Measurements from ENCODE around the gene ZNF544. TPM values are rescaled to one million over a fixed set of nuclear protein-coding genes. Genes with fewer than 3 reads are reported as not detected.
A peak's percentile ranks its signal among the peaks of the same experiment; 100 is the strongest.

Gene ZNF544
- total RNA-seq, 1 donor from 2014 or later, result 20.1 TPM

- Histone ChIP-seq H3K36me3 (peaks cover 0 to 35% of the 10 kb centered on the region in 2 donors), H3K4me3 (peak overlapping the region; percentile 69 to 100), H3K27ac (peak overlapping the region; percentile 92), H3K27me3 (no peaks in the 10 kb centered on the region), H3K9me3 (peaks cover 19% of the 10 kb centered on the region), H3K4me1 (peaks cover 30% of the 10 kb centered on the region)
- TF ChIP-seq CTCF (IDR thresholded peaks at IDR 0.05) (no peak), POLR2A (IDR thresholded peaks at IDR 0.05) (no peak), POLR2AphosphoS5 (IDR thresholded peaks at IDR 0.05; ENCODE audit: insufficient read depth in 1 of 2, low read depth in 1 of 2) (no peak)
- intact Hi-C loops (cut with DNase I), result no loop called here
- no peak for DNase-seq (ENCODE audit: extremely low spot score in 2 of 2)
Measured at GRCh38 chr19:58277748-58278540, 49.2 kb downstream of the ZNF544 start.

- intact Hi-C loops (cut with DNase I), result no loop called here
- peak within 1 kb of the TSS; percentile 69 to 100 for H3K4me3 ChIP-seq
- H3K9me3 ChIP-seq, result peaks cover 15% of the 10 kb centered on the region
- peak; percentile 96 to 98 for DNase-seq (ENCODE audit: extremely low spot score in 2 of 2)
- no peaks in the 10 kb centered on the region for H3K27me3 ChIP-seq
- peak within 1 kb of the TSS; percentile 92 for H3K27ac ChIP-seq
- TF ChIP-seq POLR2AphosphoS5 (IDR thresholded peaks at IDR 0.05; ENCODE audit: insufficient read depth in 1 of 2, low read depth in 1 of 2) (peak; percentile 94), POLR2A (IDR thresholded peaks at IDR 0.05) (peak in 1 of 2 donors; percentile 28), CTCF (IDR thresholded peaks at IDR 0.05) (peak in 1 of 3 experiments; percentile 21)
- H3K4me1 ChIP-seq, result peaks cover 30% of the 10 kb centered on the region
- H3K36me3 ChIP-seq, result peaks cover 0 to 29% of the 10 kb centered on the region in 2 donors
Measured at GRCh38 chr19:58278541-58279041, 49.9 kb downstream of the ZNF544 start, which contains the start of gene ZNF8. TSS of gene ZNF8 (plus strand) at chr19:58278955. CDS start at chr19:58279082, 127 bp downstream.

GRCh38 chr19:58279042-58279924 lies 50.6 kb downstream of the ZNF544 start:
- H3K9me3 ChIP-seq, result peaks cover 9% of the 10 kb centered on the region
- peak overlapping the region; percentile 69 to 100 for H3K4me3 ChIP-seq
- no peak for TF ChIP-seq CTCF (IDR thresholded peaks at IDR 0.05)
- no peak for TF ChIP-seq POLR2A (IDR thresholded peaks at IDR 0.05)
- TF ChIP-seq POLR2AphosphoS5 (IDR thresholded peaks at IDR 0.05; ENCODE audit: insufficient read depth in 1 of 2, low read depth in 1 of 2), result peak in 1 of 2 donors; percentile 70
- H3K36me3 ChIP-seq, result peaks cover 0 to 26% of the 10 kb centered on the region in 2 donors
- DNase-seq (ENCODE audit: extremely low spot score in 2 of 2), result no peak
- H3K4me1 ChIP-seq, result peaks cover 30% of the 10 kb centered on the region
- intact Hi-C loops (cut with DNase I), result no loop called here
- H3K27me3 ChIP-seq, result no peaks in the 10 kb centered on the region
- H3K27ac ChIP-seq, result peak overlapping the region; percentile 92

- peaks cover 3% of the 10 kb centered on the region for H3K9me3 ChIP-seq
- H3K4me1 ChIP-seq, result peaks cover 30% of the 10 kb centered on the region
- intact Hi-C loops (cut with DNase I), result loop anchor here (1.0 kb wide), 1 partner anchor 28 kb away; no protein-coding TSS in a partner anchor
- H3K4me3 ChIP-seq, result peak overlapping the region; percentile 69 to 100
- no peak for DNase-seq (ENCODE audit: extremely low spot score in 2 of 2)
- TF ChIP-seq CTCF (IDR thresholded peaks at IDR 0.05) (no peak), POLR2A (IDR thresholded peaks at IDR 0.05) (no peak), POLR2AphosphoS5 (IDR thresholded peaks at IDR 0.05; ENCODE audit: insufficient read depth in 1 of 2, low read depth in 1 of 2) (no peak)
- H3K27ac ChIP-seq, result no peak overlapping the region
- H3K36me3 ChIP-seq, result peaks cover 0 to 24% of the 10 kb centered on the region in 2 donors
- no peaks in the 10 kb centered on the region for H3K27me3 ChIP-seq
Measured at GRCh38 chr19:58279925-58280316, 51.2 kb downstream of the ZNF544 start.
